IPS-15b (cell line): ENCODE results near the gene PSMD5.

Source experiments
- H3K27me3 ChIP-seq: one replicate; pipeline ENCODE4 v1.6.1; 2013; ENCODE audit warnings: low read length; ENCODE audit not compliant: control insufficient read depth, insufficient read depth
- H3K36me3 ChIP-seq: one replicate; pipeline ENCODE4 v1.6.1; 2013; ENCODE audit warnings: low read length; ENCODE audit not compliant: control insufficient read depth, insufficient read depth
- H3K4me1 ChIP-seq: one replicate; pipeline ENCODE4 v1.6.1; 2013; ENCODE audit warnings: mild to moderate bottlenecking, low read length; ENCODE audit not compliant: control insufficient read depth, insufficient read depth
- H3K4me3 ChIP-seq: one replicate; pipeline ENCODE4 v1.5.1; 2013; ENCODE audit warnings: low read depth, low read length
- H3K9ac ChIP-seq: one replicate; pipeline ENCODE4 v1.6.1; 2013; ENCODE audit warnings: low read depth, mild to moderate bottlenecking, low read length
- H3K9me3 ChIP-seq: one replicate; pipeline ENCODE4 v1.6.1; 2013; ENCODE audit warnings: mild to moderate bottlenecking, low read length; ENCODE audit not compliant: control insufficient read depth, insufficient read depth

The PSMD5 gene

DNA sequence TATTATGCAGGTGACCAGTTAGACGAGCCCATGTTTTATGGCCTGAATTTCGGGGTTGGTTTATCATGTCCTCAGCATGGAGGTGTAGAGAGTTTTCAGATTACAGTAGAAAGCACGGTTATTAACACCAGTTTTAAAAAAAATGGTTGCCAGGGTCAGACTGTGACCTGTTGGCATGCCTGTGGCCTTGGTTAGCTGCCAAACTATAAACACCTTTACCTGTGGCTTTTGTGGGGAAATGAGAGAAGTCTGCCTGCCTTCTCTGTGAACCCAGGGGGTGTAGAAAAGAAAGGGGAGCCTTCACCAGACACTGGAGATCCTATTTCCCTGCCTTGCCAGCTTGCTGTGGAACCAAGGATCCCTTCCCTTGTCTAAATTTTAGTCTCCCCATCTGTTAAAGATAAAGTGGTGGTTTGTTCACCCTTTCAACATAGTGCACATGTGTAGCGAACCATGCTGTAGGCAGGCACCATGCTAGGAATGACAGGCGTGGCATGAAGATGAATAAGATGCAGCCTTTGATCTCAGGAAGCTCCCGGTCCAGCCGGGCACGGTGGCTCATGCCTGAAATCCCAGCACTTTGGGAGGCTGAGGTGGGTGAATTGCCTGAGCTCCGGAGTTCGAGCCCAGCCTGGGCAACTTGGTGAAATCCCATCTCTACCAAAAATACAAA, 40.3 kb upstream of the PSMD5 start:
- H3K9ac ChIP-seq: no peak overlapping the region
- H3K4me1 ChIP-seq: peaks cover 6% of the 10 kb centered on the region
- no peak overlapping the region for H3K4me3 ChIP-seq
- H3K27me3 ChIP-seq: no peaks in the 10 kb centered on the region
- H3K36me3 ChIP-seq: no peaks in the 10 kb centered on the region
- no peaks in the 10 kb centered on the region for H3K9me3 ChIP-seq

DNA sequence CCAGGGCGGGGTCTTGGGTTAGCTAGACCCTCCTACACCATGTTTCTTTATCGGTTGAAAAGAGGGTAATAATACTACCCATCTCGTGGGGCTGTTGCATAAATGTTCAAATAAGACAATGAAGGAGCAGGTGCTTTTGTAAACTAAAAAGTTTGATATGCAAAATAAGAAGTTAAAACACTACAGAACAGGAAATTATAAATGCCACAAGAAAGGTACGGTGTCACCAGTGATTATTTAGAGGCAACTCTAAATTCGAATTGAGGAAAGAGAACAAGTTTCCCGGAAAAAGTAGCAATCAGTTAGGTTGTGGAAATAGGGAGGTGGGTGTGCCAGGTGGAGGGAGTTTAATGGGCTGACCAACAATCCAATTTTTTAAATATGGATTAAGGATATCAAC, 36.7 kb upstream of the PSMD5 start:
- Histone ChIP-seq H3K36me3 (no peaks in the 10 kb centered on the region), H3K27me3 (peaks cover 3% of the 10 kb centered on the region), H3K4me1 (peaks cover 18% of the 10 kb centered on the region), H3K9ac (no peak overlapping the region), H3K4me3 (no peak overlapping the region), H3K9me3 (no peaks in the 10 kb centered on the region)

DNA sequence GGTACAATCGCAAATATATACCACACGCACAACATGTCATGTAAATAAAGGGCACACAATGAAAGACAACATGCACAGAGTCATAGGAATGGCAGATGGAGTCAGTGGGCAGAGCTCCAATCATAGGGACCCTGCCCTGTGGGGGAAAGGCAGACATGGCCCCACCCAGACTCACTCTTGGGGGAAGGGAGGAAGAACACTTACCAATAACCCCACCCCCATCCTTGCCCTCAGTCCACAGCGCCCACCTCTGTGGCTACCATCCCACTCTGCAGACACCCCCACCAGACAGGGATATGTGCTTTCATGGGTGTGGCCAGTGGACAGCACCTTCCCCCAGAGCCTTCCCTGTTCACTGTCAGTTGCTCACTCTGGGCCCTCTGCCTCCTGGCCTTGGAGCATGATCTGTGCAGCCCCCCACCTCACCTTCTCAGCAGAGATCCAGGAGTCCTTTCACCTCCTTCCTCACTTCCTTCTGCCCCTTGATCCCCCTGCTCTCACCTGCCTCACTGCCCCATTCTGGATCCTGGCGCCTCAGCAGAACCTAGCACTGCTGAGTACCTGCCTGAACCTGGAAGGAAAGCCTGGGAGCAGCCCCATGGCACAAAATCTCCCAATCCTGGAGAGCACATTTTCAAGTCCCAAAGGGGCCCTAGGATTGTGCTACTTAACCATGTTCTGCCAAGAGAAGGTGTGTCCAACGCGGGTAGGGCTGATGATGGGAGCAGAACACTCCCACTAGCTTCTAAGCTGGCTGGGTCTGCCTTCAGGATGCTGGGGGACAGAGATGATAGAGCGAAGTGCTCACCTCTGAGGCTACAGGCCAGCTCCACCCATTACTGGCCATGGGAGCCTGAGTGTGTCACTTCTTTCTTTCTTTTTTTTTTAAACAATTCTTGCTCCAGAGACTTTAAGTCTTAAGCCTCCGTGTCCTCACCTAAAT, 35.7 kb upstream of the PSMD5 start:
- Histone ChIP-seq H3K4me3 (no peak overlapping the region), H3K9me3 (no peaks in the 10 kb centered on the region), H3K36me3 (no peaks in the 10 kb centered on the region), H3K27me3 (peaks cover 3% of the 10 kb centered on the region), H3K9ac (no peak overlapping the region), H3K4me1 (peaks cover 27% of the 10 kb centered on the region)

DNA sequence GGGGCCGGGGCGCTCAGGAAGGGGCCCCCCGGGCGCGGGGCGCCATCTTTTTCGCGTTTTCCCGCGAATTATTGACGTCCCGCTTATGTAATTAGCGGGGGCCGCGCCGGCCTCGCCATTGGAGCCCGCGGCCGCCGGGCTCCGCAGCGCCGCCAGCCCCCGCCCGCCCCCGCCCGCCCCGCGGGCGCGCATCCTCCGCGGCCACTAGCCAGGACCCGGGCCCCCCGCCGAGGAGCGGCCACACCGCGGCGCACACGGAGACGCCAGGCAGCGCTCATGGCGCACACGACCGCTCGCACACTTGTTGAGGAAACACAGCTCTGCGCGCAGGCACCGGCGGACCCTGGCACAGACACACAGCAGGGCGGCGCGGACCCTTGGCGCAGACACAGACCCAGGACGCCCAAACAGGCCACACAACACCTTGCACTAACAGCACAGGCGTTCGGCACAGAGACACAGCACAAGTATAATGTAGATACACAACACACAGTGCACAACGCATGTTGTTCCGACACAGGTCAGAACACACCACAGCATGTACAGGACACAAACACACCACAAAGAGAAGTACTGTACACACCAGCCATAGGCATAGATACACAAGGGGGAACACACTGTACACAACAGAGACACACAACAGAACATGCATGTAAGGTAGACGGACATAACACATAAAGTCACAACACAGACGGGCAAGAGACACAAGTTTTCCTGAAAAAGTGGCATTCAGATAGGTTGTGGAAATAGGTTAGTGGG, 34.7 kb upstream of the PSMD5 start:
- Histone ChIP-seq H3K36me3 (no peaks in the 10 kb centered on the region), H3K9me3 (no peaks in the 10 kb centered on the region), H3K27me3 (peaks cover 3% of the 10 kb centered on the region), H3K4me1 (peaks cover 35% of the 10 kb centered on the region), H3K4me3 (peak overlapping the region; percentile 52), H3K9ac (peak overlapping the region; percentile 27)

DNA sequence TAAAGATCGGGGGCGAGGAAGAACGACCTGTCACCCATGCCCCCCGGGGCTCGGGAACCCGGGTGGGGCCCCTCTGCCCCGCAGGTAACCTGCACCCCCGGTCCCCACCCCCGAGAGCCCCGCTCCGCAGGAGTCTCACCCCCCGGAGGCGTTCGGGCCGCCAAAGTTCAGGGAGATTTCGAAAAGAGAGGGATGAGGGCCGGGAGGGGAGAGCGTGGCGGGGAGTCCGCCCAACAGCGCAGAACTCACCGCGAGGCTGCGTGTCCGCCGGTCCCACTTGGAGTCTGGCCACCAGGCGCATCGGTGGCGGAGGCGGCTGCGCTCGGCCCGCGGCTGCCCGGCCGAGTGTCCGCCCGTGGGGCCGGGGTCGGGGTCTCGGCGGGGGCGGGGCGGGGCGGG, 34.1 kb upstream of the PSMD5 start, which contains the start of gene PHF19:
Gene PHF19 (minus strand): TSS at position 347 of the 399 bp plus-strand sequence. CDS start 2,447 bp downstream, outside the sequence.
- H3K27me3 ChIP-seq: peaks cover 3% of the 10 kb centered on the region
- H3K9me3 ChIP-seq: no peaks in the 10 kb centered on the region
- H3K36me3 ChIP-seq: no peaks in the 10 kb centered on the region
- peak within 1 kb of the TSS; percentile 69 for H3K4me3 ChIP-seq
- H3K4me1 ChIP-seq: peaks cover 35% of the 10 kb centered on the region
- H3K9ac ChIP-seq: peak within 1 kb of the TSS; percentile 49

DNA sequence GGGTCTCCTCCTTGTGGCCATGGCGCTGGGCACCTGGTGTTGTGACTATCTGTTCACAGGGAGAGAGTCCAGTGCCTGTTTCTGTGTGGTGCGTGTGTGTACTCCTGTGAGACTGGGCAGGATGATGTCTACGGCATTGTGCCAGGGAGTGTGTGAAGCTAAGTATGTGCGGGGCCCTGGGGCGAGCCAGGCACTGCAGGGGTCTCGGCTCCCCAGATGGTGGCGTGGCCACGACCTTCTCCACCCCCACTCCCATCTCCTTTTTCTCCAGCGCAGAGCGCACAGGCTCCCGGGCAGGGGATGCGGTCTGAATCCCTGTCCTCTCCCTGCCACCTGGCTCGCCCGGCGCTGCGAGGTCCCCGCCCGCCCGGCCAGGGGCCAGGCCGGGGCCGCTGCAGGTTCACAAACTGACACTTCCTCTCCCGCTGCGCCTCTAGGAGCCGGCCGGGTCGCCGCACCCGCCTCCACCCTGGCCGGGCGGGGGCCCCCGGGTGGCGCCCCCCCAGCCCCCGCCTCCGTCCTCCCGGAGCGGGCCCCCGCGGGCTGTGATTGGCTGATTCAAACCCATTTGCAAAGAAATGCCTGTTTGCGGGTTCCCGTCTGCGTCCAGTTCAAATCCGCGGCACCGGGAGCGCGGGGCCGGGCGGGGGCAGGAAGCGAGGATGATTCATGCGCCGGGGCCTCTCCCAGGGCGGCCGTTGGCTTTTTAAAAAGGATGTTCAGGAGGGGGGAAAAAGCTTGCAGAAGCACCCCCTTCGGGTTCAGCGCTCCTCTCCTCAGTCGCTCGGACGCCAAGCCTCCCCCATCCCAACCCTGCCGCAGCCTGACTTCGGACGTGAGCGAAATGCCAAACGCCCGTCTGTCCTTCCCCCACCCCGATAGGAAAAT, 33.5 kb upstream of the PSMD5 start:
- peaks cover 3% of the 10 kb centered on the region for H3K27me3 ChIP-seq
- H3K9ac ChIP-seq: peak overlapping the region; percentile 49
- peaks cover 35% of the 10 kb centered on the region for H3K4me1 ChIP-seq
- H3K36me3 ChIP-seq: no peaks in the 10 kb centered on the region
- H3K9me3 ChIP-seq: no peaks in the 10 kb centered on the region
- peak overlapping the region; percentile 69 for H3K4me3 ChIP-seq

DNA sequence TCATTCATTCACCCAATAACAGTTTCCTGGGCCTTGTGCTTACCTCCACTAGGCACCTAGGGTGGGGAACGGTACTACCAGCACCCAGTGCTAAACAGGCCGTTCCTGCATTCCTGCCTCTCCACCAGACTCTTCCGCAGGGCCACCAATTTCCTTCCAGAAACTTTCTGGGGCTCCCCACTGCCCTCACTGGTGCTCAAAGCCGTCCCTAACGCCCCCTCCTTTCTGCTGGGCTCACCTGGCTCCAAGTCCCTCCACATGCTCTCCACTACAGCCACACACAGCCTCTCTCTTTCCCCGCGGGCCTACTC, 32.9 kb upstream of the PSMD5 start:
- H3K36me3 ChIP-seq: no peaks in the 10 kb centered on the region
- H3K4me3 ChIP-seq: peak overlapping the region; percentile 69
- H3K27me3 ChIP-seq: peaks cover 3% of the 10 kb centered on the region
- H3K9me3 ChIP-seq: no peaks in the 10 kb centered on the region
- peaks cover 35% of the 10 kb centered on the region for H3K4me1 ChIP-seq
- H3K9ac ChIP-seq: peak overlapping the region; percentile 49

DNA sequence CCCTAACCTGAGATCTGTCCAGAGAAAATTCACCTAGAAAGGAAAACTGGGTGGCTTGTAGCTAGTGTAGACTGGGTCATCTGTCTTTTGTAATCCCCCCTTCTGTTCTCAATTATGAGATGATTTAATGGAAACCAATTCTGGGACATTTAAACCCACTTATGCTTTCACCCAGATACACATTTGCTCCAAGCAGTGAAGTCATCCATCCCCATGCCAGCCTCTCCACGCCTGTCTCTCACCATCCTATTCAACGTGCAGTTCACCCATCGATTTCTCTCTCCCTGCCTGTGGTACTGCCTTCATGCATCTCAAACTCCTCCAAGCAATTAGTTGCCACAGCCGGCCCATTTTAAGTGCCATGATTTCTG, 32.5 kb upstream of the PSMD5 start:
- Histone ChIP-seq H3K4me3 (peak overlapping the region; percentile 69), H3K27me3 (peaks cover 3% of the 10 kb centered on the region), H3K9me3 (no peaks in the 10 kb centered on the region), H3K4me1 (peaks cover 35% of the 10 kb centered on the region), H3K9ac (no peak overlapping the region), H3K36me3 (no peaks in the 10 kb centered on the region)

DNA sequence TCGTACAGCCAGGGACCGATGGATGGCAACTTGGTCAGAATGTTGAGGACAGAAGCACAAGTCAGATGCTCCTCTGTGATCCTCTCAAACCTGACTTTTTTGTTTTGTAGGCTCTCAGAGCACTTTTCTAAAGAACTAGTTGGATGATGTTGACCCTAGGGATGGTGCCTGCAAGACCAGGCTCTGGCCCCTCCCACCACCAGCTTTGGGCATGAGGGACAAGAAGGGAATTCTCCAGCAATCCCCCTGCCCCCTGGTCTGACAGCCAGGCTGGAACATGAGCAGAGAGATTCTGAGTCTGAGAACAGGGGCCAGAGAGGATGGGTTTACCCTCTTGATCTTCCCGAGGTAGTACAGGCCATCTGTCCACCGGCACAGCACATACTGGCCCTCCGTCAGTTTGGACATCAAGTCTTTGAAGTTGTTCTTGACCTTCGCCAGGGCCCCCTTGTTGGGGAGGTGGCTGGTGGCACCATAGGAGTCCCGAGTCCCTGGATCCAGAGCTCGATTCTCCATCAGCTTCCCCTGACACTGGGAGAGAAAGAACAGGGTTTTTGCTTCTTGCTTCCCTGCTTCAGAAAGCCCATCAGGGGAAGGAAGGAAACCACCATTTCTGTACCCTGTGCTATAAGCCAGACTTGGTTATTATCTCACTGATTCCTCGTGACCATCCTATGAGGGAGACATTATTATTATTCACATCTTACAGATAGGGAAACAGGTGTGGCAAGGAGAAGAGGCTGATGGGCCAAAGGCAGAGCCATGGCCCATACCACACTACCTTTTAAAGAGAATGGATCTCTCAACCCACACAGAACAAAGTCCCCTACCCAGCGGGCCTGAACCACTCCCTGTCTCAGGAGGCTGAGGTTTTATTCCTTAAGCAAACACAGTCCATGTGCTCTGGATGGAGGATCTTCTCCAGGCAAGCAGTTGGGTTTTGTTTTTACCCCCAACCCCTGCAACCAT, 31.8 kb upstream of the PSMD5 start:
- Histone ChIP-seq H3K4me3 (no peak overlapping the region), H3K9me3 (no peaks in the 10 kb centered on the region), H3K4me1 (peaks cover 35% of the 10 kb centered on the region), H3K27me3 (peaks cover 3% of the 10 kb centered on the region), H3K36me3 (no peaks in the 10 kb centered on the region), H3K9ac (no peak overlapping the region)

DNA sequence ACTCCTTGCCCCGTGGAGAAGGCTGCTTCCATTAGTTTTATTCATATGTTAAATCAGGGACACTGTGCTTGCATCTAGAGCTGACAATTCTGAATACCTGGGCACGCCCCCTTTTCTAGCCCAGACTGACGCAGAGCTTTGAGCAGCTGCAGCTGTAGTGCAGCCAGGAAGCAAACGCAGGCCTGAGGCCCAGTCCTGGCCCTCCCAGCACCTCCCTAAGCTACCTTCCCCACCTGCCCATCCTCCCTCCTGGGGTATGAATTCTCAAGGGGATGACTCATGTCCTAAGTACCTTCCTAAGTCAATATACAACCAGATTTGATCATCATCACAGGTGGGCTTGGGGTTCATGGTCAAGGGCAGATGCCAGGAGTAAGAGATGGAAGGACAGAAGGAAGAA, 30.8 kb upstream of the PSMD5 start:
- peaks cover 3% of the 10 kb centered on the region for H3K27me3 ChIP-seq
- H3K4me1 ChIP-seq: peaks cover 32% of the 10 kb centered on the region
- no peak overlapping the region for H3K4me3 ChIP-seq
- H3K9me3 ChIP-seq: no peaks in the 10 kb centered on the region
- no peak overlapping the region for H3K9ac ChIP-seq
- no peaks in the 10 kb centered on the region for H3K36me3 ChIP-seq
